Gastroesophageal sphincter (tissue), 4 donors: Measurements from ENCODE around the gene LHFPL5. TPM values are rescaled to one million over a fixed set of nuclear protein-coding genes. Genes with fewer than 3 reads are reported as not detected.

Experiments
- ATAC-seq: fragments of 150-250 bp; one replicate; pipeline ENCODE4 v1.9.1; 2016; ENCODE audit warnings: mild to moderate bottlenecking, moderate library complexity
- H3K27ac ChIP-seq, 4 donors: fragments of 200-600 bp; sonication (generic) in 3 of 4; 1 replicate in 3 of 4; 2 replicates in 1 of 4; pipeline ENCODE4 v1.5.1; 2016 to 2019
- H3K27me3 ChIP-seq: fragments of 200-600 bp; sonication (generic); one replicate; pipeline ENCODE4 v1.5.1; 2019
- H3K36me3 ChIP-seq, 2 donors: fragments of 200-600 bp; sonication (generic); one replicate each; pipeline ENCODE4 v1.5.1; 2019; ENCODE audit warnings: control low read depth in 1 of 2
- H3K4me1 ChIP-seq, 3 donors: fragments of 200-600 bp; sonication (generic); 1 replicate in 2 of 3; 2 replicates in 1 of 3; pipeline ENCODE4 v1.5.1; 2016 to 2019; ENCODE audit warnings: control low read depth in 2 of 3
- H3K4me3 ChIP-seq, 2 donors: fragments of 200-600 bp; sonication (generic); one replicate each; pipeline ENCODE4 v1.5.1; 2019; ENCODE audit warnings: mild to moderate bottlenecking in 1 of 2, moderate library complexity in 1 of 2
- H3K9me3 ChIP-seq, 3 donors: fragments of 200-600 bp; sonication (generic); one replicate each; pipeline ENCODE4 v1.5.1; 2017 to 2019; ENCODE audit warnings: control low read depth in 2 of 3
- CTCF ChIP-seq, 4 experiments: fragments of 200-600 bp in 2 of 4; fragments of 450-650 bp in 2 of 4; sonication (generic) in 1 of 4; IDR thresholded peaks; one replicate each; pipeline ENCODE4 v1.5.1; 2017 to 2019; ENCODE audit warnings: antibody characterized with exemption in 4 of 4, mild to moderate bottlenecking in 2 of 4, moderate library complexity in 2 of 4
- EP300 ChIP-seq: sonication (generic); formaldehyde crosslinking; IDR thresholded peaks from one replicate; pipeline ENCODE4 v1.6.1; 2017; ENCODE audit warnings: antibody characterized with exemption, mild to moderate bottlenecking
- POLR2A ChIP-seq, 2 donors: fragments of 450-650 bp; IDR thresholded peaks; one replicate each; pipeline ENCODE4 v1.6.1; 2017; ENCODE audit warnings: antibody characterized with exemption in 2 of 2, mild to moderate bottlenecking in 2 of 2, moderate library complexity in 1 of 2
- POLR2AphosphoS5 ChIP-seq: sonication (generic); formaldehyde crosslinking; IDR thresholded peaks from one replicate; pipeline ENCODE4 v1.6.1; 2017; ENCODE audit warnings: antibody characterized with exemption
- WGBS, 2 donors: methylation state at CpG; one replicate each; pipeline ENCODE4 v1.1.5; 2018; ENCODE audit warnings: low coverage in 1 of 2; 5-methylcytosine and 5-hydroxymethylcytosine counted together
- total RNA-seq, 4 donors: library from RNA; depleted of rRNA; stranded (reverse); fragments of >200 nt; gene quantifications; one replicate each; pipeline ENCODE4 v1.1.0, GENCODE V29; 2016

Gene LHFPL5
- total RNA-seq, 4 donors from 2014 or later: not detected

- Histone ChIP-seq H3K4me3 (no peak overlapping the region), H3K27ac (no peak overlapping the region), H3K4me1 (peaks cover 0 to 9% (median 5%) of the 10 kb centered on the region in 3 donors), H3K27me3 (peaks cover 75% of the 10 kb centered on the region), H3K9me3 (no peaks in the 10 kb centered on the region), H3K36me3 (no peaks in the 10 kb centered on the region)
- no peak for ATAC-seq
- WGBS, 2 donors: 40 to 70% methylated on average over 3 to 4 of the region's 10 CpGs
- TF ChIP-seq CTCF (IDR thresholded peaks at IDR 0.05) (no peak), POLR2A (IDR thresholded peaks at IDR 0.05) (no peak), POLR2AphosphoS5 (no peak), EP300 (no peak)
Observed at GRCh38 chr6:35777356-35778102, 27.6 kb upstream of the LHFPL5 start.

- Histone ChIP-seq H3K36me3 (no peaks in the 10 kb centered on the region), H3K27ac (no peak overlapping the region), H3K27me3 (peaks cover 69% of the 10 kb centered on the region), H3K9me3 (no peaks in the 10 kb centered on the region), H3K4me1 (peaks cover 0 to 9% (median 5%) of the 10 kb centered on the region in 3 donors), H3K4me3 (no peak overlapping the region)
- TF ChIP-seq POLR2AphosphoS5 (no peak), POLR2A (IDR thresholded peaks at IDR 0.05) (no peak), CTCF (IDR thresholded peaks at IDR 0.05) (no peak), EP300 (no peak)
- no peak for ATAC-seq
- no CpG with 5 or more reads among the region's 2 CpGs for WGBS, 2 donors
Observed at GRCh38 chr6:35778437-35778836, 26.7 kb upstream of the LHFPL5 start.

- WGBS, 2 donors: 73 to 84% methylated on average over 2 to 3 of the region's 7 CpGs
Observed at GRCh38 chr6:35780719-35781118, 24.4 kb upstream of the LHFPL5 start, which contains the start of gene CLPSL1. Gene CLPSL1 (plus strand): TSS chr6:35781019. CDS start chr6:35781111, 92 bp downstream.

GRCh38 chr6:35781290-35781689 lies 23.9 kb upstream of the LHFPL5 start:
- no peak overlapping the region for H3K27ac ChIP-seq
- no peaks in the 10 kb centered on the region for H3K36me3 ChIP-seq
- H3K27me3 ChIP-seq: peaks cover 64% of the 10 kb centered on the region
- TF ChIP-seq POLR2A (IDR thresholded peaks at IDR 0.05) (no peak), CTCF (IDR thresholded peaks at IDR 0.05) (no peak), POLR2AphosphoS5 (no peak), EP300 (no peak)
- ATAC-seq: no peak
- no peaks in the 10 kb centered on the region for H3K9me3 ChIP-seq
- no peak overlapping the region for H3K4me3 ChIP-seq
- peaks cover 0 to 6% (median 4%) of the 10 kb centered on the region in 3 donors for H3K4me1 ChIP-seq
- 89% methylated on average over 2 of the region's 2 CpGs; no CpG with 5 or more reads in 1 of the 2 donors for WGBS, 2 donors

More at GRCh38 chr6:35780719-35781118, 24.4 kb upstream of the LHFPL5 start, which contains the start of gene CLPSL1:
- H3K27ac ChIP-seq: no peak within 1 kb of the TSS
- H3K36me3 ChIP-seq: no peaks in the 10 kb centered on the region
- H3K4me1 ChIP-seq: peaks cover 0 to 9% (median 5%) of the 10 kb centered on the region in 3 donors
- no peak for TF ChIP-seq POLR2AphosphoS5
- TF ChIP-seq EP300: no peak
- no peak for TF ChIP-seq CTCF (IDR thresholded peaks at IDR 0.05)
- no peak for TF ChIP-seq POLR2A (IDR thresholded peaks at IDR 0.05)
- H3K9me3 ChIP-seq: no peaks in the 10 kb centered on the region
- ATAC-seq: no peak
- H3K27me3 ChIP-seq: peaks cover 64% of the 10 kb centered on the region
- no peak within 1 kb of the TSS for H3K4me3 ChIP-seq

- H3K27me3 ChIP-seq: peaks cover 64% of the 10 kb centered on the region
- TF ChIP-seq POLR2A (IDR thresholded peaks at IDR 0.05) (no peak), EP300 (no peak), POLR2AphosphoS5 (no peak), CTCF (IDR thresholded peaks at IDR 0.05) (no peak)
- ATAC-seq: no peak
- H3K36me3 ChIP-seq: no peaks in the 10 kb centered on the region
- no peaks in the 10 kb centered on the region for H3K9me3 ChIP-seq
- no peak overlapping the region for H3K4me3 ChIP-seq
- H3K27ac ChIP-seq: no peak overlapping the region
- 46 to 80% methylated on average over 1 to 3 of the region's 3 CpGs for WGBS, 2 donors
- H3K4me1 ChIP-seq: no peaks in the 10 kb centered on the region
Observed at GRCh38 chr6:35782424-35782823, 22.7 kb upstream of the LHFPL5 start.
